ENCODE data around the gene ATP9A. TPM values are rescaled to one million over a fixed set of nuclear protein-coding genes. Genes with fewer than 3 reads are reported as not detected.

Gene ATP9A
- total RNA-seq, 1 donor from 2014 or later = 25.2 TPM

DNA sequence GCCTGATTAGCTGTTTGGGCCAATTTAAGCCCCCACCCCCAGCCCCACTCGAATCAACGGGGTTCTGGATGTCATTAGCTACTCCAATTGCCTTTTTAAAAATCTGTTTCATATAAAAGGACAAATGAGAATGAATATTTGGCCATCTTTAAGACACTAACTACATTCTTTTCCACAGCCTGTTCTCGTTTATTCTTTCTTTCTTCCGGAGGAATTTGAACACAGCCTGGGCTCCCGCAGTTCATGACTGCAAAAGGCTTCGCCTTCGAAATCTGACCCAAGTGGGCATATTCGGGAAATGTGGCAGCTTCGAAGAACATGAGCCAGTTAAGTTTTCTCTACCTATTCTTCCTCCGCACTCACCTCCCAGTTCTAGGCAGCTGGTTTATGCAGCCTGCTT is 176.3 kb downstream of the ATP9A start:
- DNase-seq = no peak
- Histone ChIP-seq H3K4me3 (no peak overlapping the region), H3K27ac (replicated peaks) (no peak overlapping the region), H3K27me3 (ENCODE audit: low read depth) (no peaks in the 10 kb centered on the region), H3K36me3 (no peaks in the 10 kb centered on the region), H3K9me3 (replicated peaks) (no peaks in the 10 kb centered on the region), H3K4me1 (peaks cover 4% of the 10 kb centered on the region)
- intact Hi-C loops (cut with micrococcal nuclease) = no loop called here
- TF ChIP-seq, protein P1, sequence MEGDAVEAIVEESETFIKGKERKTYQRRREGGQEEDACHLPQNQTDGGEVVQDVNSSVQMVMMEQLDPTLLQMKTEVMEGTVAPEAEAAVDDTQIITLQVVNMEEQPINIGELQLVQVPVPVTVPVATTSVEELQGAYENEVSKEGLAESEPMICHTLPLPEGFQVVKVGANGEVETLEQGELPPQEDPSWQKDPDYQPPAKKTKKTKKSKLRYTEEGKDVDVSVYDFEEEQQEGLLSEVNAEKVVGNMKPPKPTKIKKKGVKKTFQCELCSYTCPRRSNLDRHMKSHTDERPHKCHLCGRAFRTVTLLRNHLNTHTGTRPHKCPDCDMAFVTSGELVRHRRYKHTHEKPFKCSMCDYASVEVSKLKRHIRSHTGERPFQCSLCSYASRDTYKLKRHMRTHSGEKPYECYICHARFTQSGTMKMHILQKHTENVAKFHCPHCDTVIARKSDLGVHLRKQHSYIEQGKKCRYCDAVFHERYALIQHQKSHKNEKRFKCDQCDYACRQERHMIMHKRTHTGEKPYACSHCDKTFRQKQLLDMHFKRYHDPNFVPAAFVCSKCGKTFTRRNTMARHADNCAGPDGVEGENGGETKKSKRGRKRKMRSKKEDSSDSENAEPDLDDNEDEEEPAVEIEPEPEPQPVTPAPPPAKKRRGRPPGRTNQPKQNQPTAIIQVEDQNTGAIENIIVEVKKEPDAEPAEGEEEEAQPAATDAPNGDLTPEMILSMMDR (IDR thresholded peaks at IDR 0.05; ENCODE audit: borderline replicate concordance) = no peak

DNA sequence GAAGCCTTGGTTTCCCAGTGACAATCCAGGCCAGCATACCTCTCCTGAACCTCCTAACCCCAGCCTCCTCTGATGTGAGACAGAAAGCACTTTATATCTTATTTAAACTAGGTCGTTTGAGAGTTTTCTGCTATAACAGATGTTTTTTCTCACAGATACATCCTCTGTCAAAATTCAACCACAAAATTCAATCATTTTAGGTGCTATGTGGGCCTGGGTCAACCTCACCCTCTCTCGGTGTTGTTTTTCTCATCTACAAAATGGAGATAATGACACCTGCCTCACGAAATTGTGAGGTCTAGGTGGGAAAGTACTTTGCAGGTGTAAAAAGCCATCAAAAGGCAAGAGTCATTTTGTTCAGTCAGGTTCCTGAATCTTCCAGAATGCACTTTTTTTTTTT is 179.4 kb downstream of the ATP9A start:
- no peak overlapping the region for H3K4me3 ChIP-seq
- no peaks in the 10 kb centered on the region for H3K27me3 ChIP-seq (ENCODE audit: low read depth)
- no peaks in the 10 kb centered on the region for H3K9me3 ChIP-seq (replicated peaks)
- no peak for DNase-seq
- intact Hi-C loops (cut with micrococcal nuclease) = no loop called here
- no peaks in the 10 kb centered on the region for H3K4me1 ChIP-seq
- TF ChIP-seq, protein P1 (IDR thresholded peaks at IDR 0.05; ENCODE audit: borderline replicate concordance) = no peak
- no peak overlapping the region for H3K27ac ChIP-seq (replicated peaks)
- H3K36me3 ChIP-seq = no peaks in the 10 kb centered on the region

- TF ChIP-seq, protein P1 (IDR thresholded peaks at IDR 0.05; ENCODE audit: borderline replicate concordance) = no peak
- intact Hi-C loops (cut with micrococcal nuclease) = no loop called here
Measured at GRCh38 chr20:51587145-51587544, 181.0 kb downstream of the ATP9A start.

DNA sequence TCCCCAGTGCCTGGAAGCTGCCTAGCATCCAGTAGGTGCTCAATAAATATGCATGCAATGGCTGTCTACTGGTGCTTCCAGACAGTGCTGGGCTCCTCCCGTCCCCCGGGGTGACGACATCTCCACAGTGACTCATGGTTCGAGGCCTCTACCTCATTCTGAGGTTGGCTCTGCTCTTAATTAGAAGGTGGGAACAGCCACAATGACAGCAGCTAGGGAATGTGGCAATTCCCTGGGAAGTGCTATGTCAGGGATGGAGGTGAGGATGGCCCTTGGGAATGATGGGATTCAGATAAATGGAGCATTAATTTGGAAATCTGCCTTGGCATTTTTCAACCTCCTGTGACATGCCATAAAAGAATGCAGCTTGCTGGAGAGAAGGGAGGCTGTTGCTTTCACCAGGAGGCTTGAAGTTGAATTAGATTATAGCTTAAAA is 182.2 kb downstream of the ATP9A start:
- Histone ChIP-seq H3K4me3 (no peak overlapping the region), H3K27ac (replicated peaks) (no peak overlapping the region), H3K27me3 (ENCODE audit: low read depth) (no peaks in the 10 kb centered on the region), H3K36me3 (no peaks in the 10 kb centered on the region), H3K9me3 (replicated peaks) (no peaks in the 10 kb centered on the region), H3K4me1 (no peaks in the 10 kb centered on the region)
- TF ChIP-seq, protein P1 (IDR thresholded peaks at IDR 0.05; ENCODE audit: borderline replicate concordance) = no peak
- no peak for DNase-seq
- intact Hi-C loops (cut with micrococcal nuclease) = no loop called here

More at GRCh38 chr20:51587145-51587544, 181.0 kb downstream of the ATP9A start:
- Histone ChIP-seq H3K27me3 (ENCODE audit: low read depth) (no peaks in the 10 kb centered on the region), H3K9me3 (replicated peaks) (no peaks in the 10 kb centered on the region), H3K4me1 (no peaks in the 10 kb centered on the region), H3K36me3 (no peaks in the 10 kb centered on the region), H3K27ac (replicated peaks) (no peak overlapping the region), H3K4me3 (no peak overlapping the region)
- DNase-seq = no peak

DNA sequence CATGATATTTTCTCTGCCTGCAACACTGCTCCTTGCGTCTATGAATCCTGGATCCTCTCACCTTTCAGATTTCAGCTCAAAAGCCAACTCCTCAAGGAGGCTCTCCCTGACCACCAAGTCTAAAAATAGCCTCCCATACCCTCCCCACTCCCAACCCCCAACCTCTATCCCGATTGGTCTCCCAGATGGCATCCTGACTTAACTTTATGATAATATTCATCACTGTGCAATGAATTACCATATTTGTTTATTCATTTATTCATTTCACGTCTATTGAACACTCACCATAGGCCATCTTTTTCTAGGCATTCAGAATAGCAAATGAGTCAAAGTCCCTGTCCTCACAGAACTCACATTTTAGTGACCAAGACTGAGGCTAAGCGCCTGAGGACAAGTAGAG is 183.0 kb downstream of the ATP9A start:
- no peaks in the 10 kb centered on the region for H3K9me3 ChIP-seq (replicated peaks)
- H3K27me3 ChIP-seq (ENCODE audit: low read depth) = no peaks in the 10 kb centered on the region
- no peak for DNase-seq
- no peaks in the 10 kb centered on the region for H3K4me1 ChIP-seq
- no peak overlapping the region for H3K27ac ChIP-seq (replicated peaks)
- H3K36me3 ChIP-seq = no peaks in the 10 kb centered on the region
- TF ChIP-seq, protein P1 (IDR thresholded peaks at IDR 0.05; ENCODE audit: borderline replicate concordance) = no peak
- intact Hi-C loops (cut with micrococcal nuclease) = no loop called here
- H3K4me3 ChIP-seq = no peak overlapping the region

DNA sequence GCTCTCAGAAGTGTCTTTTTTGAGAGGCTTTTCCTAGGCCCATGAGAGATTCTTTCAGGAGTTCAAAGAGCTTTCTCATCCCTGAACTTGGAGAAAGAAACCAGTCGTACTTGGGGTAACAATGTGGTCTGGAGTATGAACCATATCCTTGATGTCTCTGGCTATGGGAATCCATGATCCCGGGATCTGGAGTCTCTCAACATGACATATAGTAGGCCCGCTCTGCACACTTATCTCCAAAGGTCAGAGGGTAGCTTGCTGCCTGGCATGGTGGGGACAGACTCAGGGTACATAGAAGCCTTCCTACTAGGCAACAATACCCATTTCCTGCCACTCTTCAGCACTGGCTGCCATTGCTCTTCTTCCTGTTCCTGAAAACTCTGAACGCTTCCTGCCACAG is 183.5 kb downstream of the ATP9A start:
- H3K27me3 ChIP-seq (ENCODE audit: low read depth) = no peaks in the 10 kb centered on the region
- no peak for DNase-seq
- no peaks in the 10 kb centered on the region for H3K36me3 ChIP-seq
- no peak overlapping the region for H3K27ac ChIP-seq (replicated peaks)
- H3K4me3 ChIP-seq = no peak overlapping the region
- TF ChIP-seq, protein P1 (IDR thresholded peaks at IDR 0.05; ENCODE audit: borderline replicate concordance) = no peak
- no peaks in the 10 kb centered on the region for H3K4me1 ChIP-seq
- no peaks in the 10 kb centered on the region for H3K9me3 ChIP-seq (replicated peaks)
- intact Hi-C loops (cut with micrococcal nuclease) = no loop called here
